Measurements from ENCODE around the gene GCNT2. TPM values are rescaled to one million over a fixed set of nuclear protein-coding genes. Genes with fewer than 3 reads are reported as not detected.

The GCNT2 gene
- total RNA-seq, 6 experiments from 2014 or later = 6.6 to 10.5 (median 9.3) TPM

- no peak for ATAC-seq
- TF ChIP-seq, protein P1, sequence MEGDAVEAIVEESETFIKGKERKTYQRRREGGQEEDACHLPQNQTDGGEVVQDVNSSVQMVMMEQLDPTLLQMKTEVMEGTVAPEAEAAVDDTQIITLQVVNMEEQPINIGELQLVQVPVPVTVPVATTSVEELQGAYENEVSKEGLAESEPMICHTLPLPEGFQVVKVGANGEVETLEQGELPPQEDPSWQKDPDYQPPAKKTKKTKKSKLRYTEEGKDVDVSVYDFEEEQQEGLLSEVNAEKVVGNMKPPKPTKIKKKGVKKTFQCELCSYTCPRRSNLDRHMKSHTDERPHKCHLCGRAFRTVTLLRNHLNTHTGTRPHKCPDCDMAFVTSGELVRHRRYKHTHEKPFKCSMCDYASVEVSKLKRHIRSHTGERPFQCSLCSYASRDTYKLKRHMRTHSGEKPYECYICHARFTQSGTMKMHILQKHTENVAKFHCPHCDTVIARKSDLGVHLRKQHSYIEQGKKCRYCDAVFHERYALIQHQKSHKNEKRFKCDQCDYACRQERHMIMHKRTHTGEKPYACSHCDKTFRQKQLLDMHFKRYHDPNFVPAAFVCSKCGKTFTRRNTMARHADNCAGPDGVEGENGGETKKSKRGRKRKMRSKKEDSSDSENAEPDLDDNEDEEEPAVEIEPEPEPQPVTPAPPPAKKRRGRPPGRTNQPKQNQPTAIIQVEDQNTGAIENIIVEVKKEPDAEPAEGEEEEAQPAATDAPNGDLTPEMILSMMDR (IDR thresholded peaks at IDR 0.05) = no peak
- TF ChIP-seq POLR2A (IDR thresholded peaks at IDR 0.05) = no peak
- no peak overlapping the region for H3K27ac ChIP-seq
Measured at GRCh38 chr6:10545482-10545881, 24.3 kb downstream of the GCNT2 start.

GRCh38 chr6:10547809-10548208, 26.7 kb downstream of the GCNT2 start:
- Histone ChIP-seq H3K4me3 (no peak overlapping the region), H3K27ac (no peak overlapping the region), H3K27me3 (no peaks in the 10 kb centered on the region), H3K36me3 (no peaks in the 10 kb centered on the region), H3K4me1 (peaks cover 0 to 5% (median 0%) of the 10 kb centered on the region in 4 donors), H3K9me3 (no peaks in the 10 kb centered on the region)
- no peak for ATAC-seq
- intact Hi-C loops (cut with DNase I) = no loop called here
- TF ChIP-seq, protein P1 (IDR thresholded peaks at IDR 0.05) = no peak
- no peak for DNase-seq

More at GRCh38 chr6:10545482-10545881, 24.3 kb downstream of the GCNT2 start:
- Histone ChIP-seq H3K36me3 (no peaks in the 10 kb centered on the region), H3K4me3 (no peak overlapping the region), H3K9me3 (no peaks in the 10 kb centered on the region), H3K27me3 (no peaks in the 10 kb centered on the region), H3K4me1 (no peaks in the 10 kb centered on the region)
- 48% methylated on average over 4 of the region's 4 CpGs for WGBS (ENCODE audit: insufficient coverage, low coverage, low lambda C conversion rate, missing lambda C conversion rate)
- DNase-seq = no peak
- intact Hi-C loops (cut with DNase I) = no loop called here

GRCh38 chr6:10550764-10551163, 29.6 kb downstream of the GCNT2 start:
- intact Hi-C loops (cut with DNase I) = no loop called here
- no peak overlapping the region for H3K4me3 ChIP-seq
- no peaks in the 10 kb centered on the region for H3K27me3 ChIP-seq
- WGBS (ENCODE audit: insufficient coverage, low coverage, low lambda C conversion rate, missing lambda C conversion rate) = 60% methylated on average over 1 of the region's 1 CpG
- ATAC-seq (no peak), DNase-seq (no peak)
- no peaks in the 10 kb centered on the region for H3K9me3 ChIP-seq
- H3K36me3 ChIP-seq = no peaks in the 10 kb centered on the region
- peaks cover 0 to 13% (median 0%) of the 10 kb centered on the region in 4 donors for H3K4me1 ChIP-seq
- no peak overlapping the region for H3K27ac ChIP-seq
- TF ChIP-seq, protein P1 (IDR thresholded peaks at IDR 0.05) = no peak
- TF ChIP-seq POLR2A (IDR thresholded peaks at IDR 0.05) = no peak

GRCh38 chr6:10552270-10552810, 31.2 kb downstream of the GCNT2 start:
- Histone ChIP-seq H3K9me3 (no peaks in the 10 kb centered on the region), H3K4me3 (no peak overlapping the region), H3K4me1 (peaks cover 0 to 29% (median 3%) of the 10 kb centered on the region in 4 donors), H3K27me3 (no peaks in the 10 kb centered on the region), H3K27ac (no peak overlapping the region), H3K36me3 (no peaks in the 10 kb centered on the region)
- DNase-seq (no peak), ATAC-seq (no peak)
- WGBS (ENCODE audit: insufficient coverage, low coverage, low lambda C conversion rate, missing lambda C conversion rate) = 53% methylated on average over 5 of the region's 5 CpGs
- intact Hi-C loops (cut with DNase I) = no loop called here
- no peak for TF ChIP-seq POLR2A (IDR thresholded peaks at IDR 0.05)
- TF ChIP-seq, protein P1 (IDR thresholded peaks at IDR 0.05) = no peak

- intact Hi-C loops (cut with DNase I) = no loop called here
- H3K27ac ChIP-seq = no peak overlapping the region
- no peak overlapping the region for H3K4me3 ChIP-seq
- DNase-seq (no peak), ATAC-seq (no peak)
- H3K4me1 ChIP-seq = peaks cover 0 to 31% (median 3%) of the 10 kb centered on the region in 4 donors
- WGBS (ENCODE audit: insufficient coverage, low coverage, low lambda C conversion rate, missing lambda C conversion rate) = 80% methylated on average over 1 of the region's 1 CpG
- no peaks in the 10 kb centered on the region for H3K27me3 ChIP-seq
- no peaks in the 10 kb centered on the region for H3K9me3 ChIP-seq
- H3K36me3 ChIP-seq = no peaks in the 10 kb centered on the region
- TF ChIP-seq, protein P1 (IDR thresholded peaks at IDR 0.05) = no peak
Measured at GRCh38 chr6:10553871-10554270, 32.7 kb downstream of the GCNT2 start.
